ENCODE data around the gene CHD2.

CHD2 gene

DNA sequence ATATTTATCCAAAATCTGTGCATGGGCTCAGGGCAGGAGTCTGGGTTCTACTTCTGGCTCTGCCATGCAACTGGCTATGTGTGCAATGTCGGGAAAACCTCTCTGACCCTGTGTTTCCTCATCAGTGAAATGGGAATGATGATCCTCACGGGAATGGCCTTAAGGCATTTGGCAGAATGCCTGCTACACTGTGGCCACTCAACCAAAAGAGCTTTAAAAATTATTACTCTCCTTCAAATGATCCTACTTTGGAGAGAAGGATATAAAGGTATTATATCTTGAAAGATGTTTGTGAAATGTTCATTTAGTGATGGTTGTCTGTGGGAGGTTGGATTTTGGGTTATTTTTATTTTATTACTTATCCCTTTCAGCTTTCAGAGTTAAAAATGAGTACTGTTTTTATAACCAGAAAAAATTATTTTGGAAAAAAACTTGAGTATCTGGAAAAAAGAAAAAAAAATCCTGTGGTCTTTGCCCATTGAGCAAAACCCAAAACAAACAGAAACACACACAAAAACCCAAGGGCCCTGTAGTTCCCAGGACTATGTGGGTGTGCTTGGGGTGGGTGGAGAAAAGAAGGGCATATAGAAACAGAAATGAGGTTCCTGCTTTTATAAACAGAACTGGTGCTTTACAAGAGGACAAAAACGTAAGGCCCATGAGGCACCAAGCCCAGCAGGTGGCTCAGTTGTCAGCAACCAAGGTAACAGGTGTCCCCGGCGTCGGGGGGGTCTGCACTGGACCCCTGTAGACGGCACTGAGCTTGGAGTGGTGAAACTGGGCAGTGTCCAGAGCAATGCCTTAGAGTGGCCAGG, 166.9 kb downstream of the CHD2 start:
- DNase-seq (ENCODE audit: low read depth, low spot score): no peak

- no peak for DNase-seq (ENCODE audit: low read depth, low spot score)
These were observed 167.5 kb downstream of the CHD2 start for GRCh38 chr15:93067649-93068085.

GRCh38 chr15:93068581-93069199, 168.6 kb downstream of the CHD2 start:
- no peak for DNase-seq (ENCODE audit: low read depth, low spot score)

DNA sequence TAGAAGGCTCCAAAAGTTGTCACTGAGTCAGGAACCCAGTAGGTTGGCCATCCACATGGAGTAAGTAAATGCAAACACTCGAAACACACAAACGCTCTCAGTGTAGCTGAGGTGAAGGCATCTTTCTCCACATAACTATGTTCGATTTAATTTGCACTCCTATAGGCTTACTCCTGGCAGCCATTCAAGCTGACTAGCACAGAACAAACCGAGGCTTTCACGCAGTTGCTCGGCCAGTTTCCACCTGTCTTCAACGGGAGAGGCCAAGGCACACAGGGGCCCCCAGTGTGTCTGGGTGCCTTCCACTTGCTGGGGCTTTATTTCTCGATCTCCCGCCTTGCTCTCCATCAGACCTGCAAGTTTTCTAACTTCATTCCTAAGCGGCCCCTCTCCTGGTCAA, 170.0 kb downstream of the CHD2 start:
- no peak for DNase-seq (ENCODE audit: low read depth, low spot score)

DNA sequence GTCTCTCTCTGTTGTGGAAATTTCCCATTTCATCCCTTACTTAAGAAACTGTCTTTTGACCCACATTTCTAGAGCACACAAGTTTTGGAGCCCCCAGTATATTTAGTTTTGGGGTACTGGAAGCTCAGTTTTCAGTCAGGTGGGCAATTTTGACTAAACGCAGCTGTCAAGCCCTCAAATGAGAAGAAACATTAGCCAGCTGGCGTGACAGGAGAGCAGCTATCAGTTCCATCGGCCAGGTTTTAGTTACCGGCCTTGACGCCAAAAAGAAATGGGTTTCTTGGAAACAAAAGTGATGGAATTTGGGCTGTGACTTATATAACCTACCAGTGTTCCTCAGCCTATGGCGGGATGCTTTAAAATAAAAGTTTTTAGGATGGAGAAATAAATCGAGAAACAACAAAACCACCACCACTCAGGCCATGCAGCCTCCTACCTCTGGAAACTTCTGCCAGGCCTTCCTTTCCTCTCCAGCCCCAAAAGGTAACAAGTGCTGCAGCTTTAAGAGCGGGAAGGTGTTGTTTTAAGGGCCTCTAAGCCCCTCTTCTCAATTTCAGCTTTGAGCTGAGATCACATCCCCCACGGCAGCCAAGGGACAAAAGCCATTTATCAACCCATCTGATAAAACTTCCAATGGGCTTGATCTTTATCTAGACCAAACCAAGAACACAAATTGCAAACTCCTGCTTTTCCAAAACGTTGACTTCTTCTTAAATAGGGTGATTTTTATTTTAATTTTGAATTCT, 170.6 kb downstream of the CHD2 start:
- no peak for DNase-seq (ENCODE audit: low read depth, low spot score)

- no peak for DNase-seq (ENCODE audit: low read depth, low spot score)
These were observed 171.4 kb downstream of the CHD2 start for GRCh38 chr15:93071469-93071936.

GRCh38 chr15:93072011-93072410, 171.9 kb downstream of the CHD2 start:
- no peak for DNase-seq (ENCODE audit: low read depth, low spot score)

DNA sequence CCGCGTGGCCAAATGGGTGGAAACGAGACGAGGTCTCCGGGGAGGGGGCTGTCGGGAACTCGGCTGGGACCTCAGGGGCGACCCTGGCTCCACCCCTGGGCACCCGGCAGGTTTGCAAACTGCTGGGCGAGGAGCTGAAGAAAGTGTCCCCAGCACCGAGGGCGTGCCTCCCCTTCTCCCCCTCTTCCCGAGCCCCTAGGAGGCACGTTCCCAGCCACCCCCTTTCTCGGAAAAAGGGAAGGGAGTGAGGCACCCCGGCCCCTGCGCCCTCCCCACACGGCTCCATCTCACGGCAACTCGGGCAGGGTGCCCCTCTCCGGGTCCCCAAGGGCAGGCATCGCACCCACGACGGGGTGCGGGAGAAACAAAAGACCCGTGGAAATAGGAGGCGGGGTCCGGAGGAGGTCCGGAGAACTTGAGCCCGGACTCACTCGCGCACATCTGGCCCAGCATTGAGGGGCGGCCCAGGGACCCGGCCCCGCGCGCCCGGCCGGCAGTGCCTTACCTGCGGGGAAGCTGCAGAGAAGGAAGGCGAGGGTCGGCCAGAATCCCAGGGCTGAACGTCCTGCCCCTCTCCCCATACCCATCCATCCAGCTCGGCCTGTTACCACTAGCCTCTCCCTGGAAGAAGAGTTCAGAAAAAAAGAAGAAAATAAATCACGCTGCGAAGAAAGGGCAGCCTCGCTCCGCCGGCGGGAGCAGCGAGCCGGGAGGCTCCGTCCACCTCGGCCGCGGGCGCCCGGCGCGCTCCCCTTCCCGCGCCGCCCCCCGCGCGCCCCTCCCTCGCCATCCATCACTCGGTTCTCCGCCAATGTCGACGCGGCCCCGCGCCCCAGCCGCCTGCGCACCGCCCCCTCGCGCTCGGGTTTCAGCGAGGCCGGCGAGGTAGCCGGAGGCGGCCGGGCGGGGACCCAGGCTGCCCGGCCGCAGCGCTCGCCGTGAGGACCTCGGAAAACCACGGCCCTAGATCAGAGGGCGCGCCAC, 172.6 kb downstream of the CHD2 start:
- no peak for DNase-seq (ENCODE audit: low read depth, low spot score)

GRCh38 chr15:93073465-93073952, 173.4 kb downstream of the CHD2 start:
- no peak for DNase-seq (ENCODE audit: low read depth, low spot score)

DNA sequence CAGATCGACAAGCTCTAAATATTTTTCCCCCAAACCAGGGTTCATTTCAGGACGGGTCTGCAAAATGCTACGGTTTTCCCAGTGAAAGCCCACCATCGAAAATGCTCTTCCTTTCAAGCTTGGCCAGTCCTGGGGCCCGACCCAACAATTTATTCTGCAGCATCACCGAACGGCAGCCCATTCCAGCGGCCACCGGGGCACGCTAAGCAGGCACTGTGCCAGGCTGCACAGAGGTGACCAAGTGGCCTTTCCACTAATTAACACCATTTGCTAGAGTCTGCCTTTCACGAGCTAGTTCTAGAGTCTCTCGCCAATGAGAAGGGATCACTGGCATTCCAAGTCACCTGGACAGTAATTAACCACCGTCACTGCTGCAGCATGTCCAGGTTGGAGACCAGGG, 174.5 kb downstream of the CHD2 start:
- no peak for DNase-seq (ENCODE audit: low read depth, low spot score)

- DNase-seq (ENCODE audit: low read depth, low spot score): no peak
These were observed 176.1 kb downstream of the CHD2 start for GRCh38 chr15:93076217-93076616.

DNA sequence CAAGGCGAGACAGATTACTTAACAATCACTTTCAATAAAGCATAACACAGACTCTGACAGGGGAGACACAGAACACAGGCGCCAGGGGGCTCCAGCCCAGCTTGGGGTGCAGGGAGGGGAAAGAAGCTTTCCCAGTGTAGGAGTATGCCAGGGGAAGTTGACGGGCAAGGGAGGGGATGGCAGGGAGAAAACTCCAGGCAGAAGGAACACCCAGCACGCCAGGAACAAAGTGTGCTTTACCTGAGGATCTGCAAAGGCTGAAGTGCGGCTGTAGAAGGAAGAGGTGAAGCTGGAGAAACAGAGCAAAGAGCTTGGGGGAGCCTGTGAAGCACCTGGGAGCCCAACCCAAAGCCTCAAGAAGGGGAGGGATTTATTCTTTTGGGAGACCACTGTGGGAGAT, 176.8 kb downstream of the CHD2 start:
- DNase-seq (ENCODE audit: low read depth, low spot score): no peak
